Measurements from ENCODE around the gene GNG12.
A peak's percentile ranks its signal among the peaks of the same experiment; 100 is the strongest.

Gene GNG12

GRCh38 chr1:67812226-67812625, 21.0 kb downstream of the GNG12 start:
- no peak for DNase-seq

GRCh38 chr1:67811781-67812180, 21.5 kb downstream of the GNG12 start:
- DNase-seq, result no peak

- no peak for DNase-seq
Measured at GRCh38 chr1:67809887-67810286, 23.4 kb downstream of the GNG12 start.

- DNase-seq, result no peak
Measured at GRCh38 chr1:67807282-67807681, 26.0 kb downstream of the GNG12 start.

GRCh38 chr1:67804710-67805109, 28.6 kb downstream of the GNG12 start:
- no peak for DNase-seq

- peak; percentile 1 for DNase-seq
Measured at GRCh38 chr1:67803380-67804279, 29.6 kb downstream of the GNG12 start.

- no peak for DNase-seq
Measured at GRCh38 chr1:67802565-67802964, 30.7 kb downstream of the GNG12 start.

- no peak for DNase-seq
Measured at GRCh38 chr1:67801903-67802302, 31.4 kb downstream of the GNG12 start.

GRCh38 chr1:67795179-67795912, 37.9 kb downstream of the GNG12 start:
- no peak for DNase-seq

- no peak for DNase-seq
Measured at GRCh38 chr1:67793562-67793961, 39.7 kb downstream of the GNG12 start.

GRCh38 chr1:67792741-67793458, 40.4 kb downstream of the GNG12 start:
- DNase-seq, result no peak

- no peak for DNase-seq
Measured at GRCh38 chr1:67792103-67792502, 41.2 kb downstream of the GNG12 start.

- DNase-seq, result no peak
Measured at GRCh38 chr1:67791686-67792085, 41.6 kb downstream of the GNG12 start.

GRCh38 chr1:67791261-67791660, 42.0 kb downstream of the GNG12 start:
- DNase-seq, result no peak

GRCh38 chr1:67790201-67790692, 43.0 kb downstream of the GNG12 start:
- DNase-seq, result no peak

- DNase-seq, result no peak
Measured at GRCh38 chr1:67789551-67789950, 43.7 kb downstream of the GNG12 start.

GRCh38 chr1:67788904-67789303, 44.4 kb downstream of the GNG12 start:
- no peak for DNase-seq

GRCh38 chr1:67788238-67788790, 45.0 kb downstream of the GNG12 start:
- DNase-seq, result no peak

GRCh38 chr1:67787746-67788145, 45.5 kb downstream of the GNG12 start:
- DNase-seq, result no peak

GRCh38 chr1:67785847-67786753, 47.2 kb downstream of the GNG12 start:
- DNase-seq, result no peak

- DNase-seq, result no peak
Measured at GRCh38 chr1:67784545-67785186, 48.6 kb downstream of the GNG12 start.
